HPDE6-E6E7 (cell line): Measurements from ENCODE around the gene RPA1.

Experiments used
- DNase-seq: peaks from one replicate; pipeline ENCODE4 v3.0.0; 2011; ENCODE audit warnings: missing footprints; ENCODE audit errors: extremely low spot score

Gene RPA1

GRCh38 chr17:1908699-1909309, 79.0 kb downstream of the RPA1 start:
- DNase-seq = peak; percentile 67

- DNase-seq = no peak
Observed at GRCh38 chr17:1909985-1910384, 80.2 kb downstream of the RPA1 start.

DNA sequence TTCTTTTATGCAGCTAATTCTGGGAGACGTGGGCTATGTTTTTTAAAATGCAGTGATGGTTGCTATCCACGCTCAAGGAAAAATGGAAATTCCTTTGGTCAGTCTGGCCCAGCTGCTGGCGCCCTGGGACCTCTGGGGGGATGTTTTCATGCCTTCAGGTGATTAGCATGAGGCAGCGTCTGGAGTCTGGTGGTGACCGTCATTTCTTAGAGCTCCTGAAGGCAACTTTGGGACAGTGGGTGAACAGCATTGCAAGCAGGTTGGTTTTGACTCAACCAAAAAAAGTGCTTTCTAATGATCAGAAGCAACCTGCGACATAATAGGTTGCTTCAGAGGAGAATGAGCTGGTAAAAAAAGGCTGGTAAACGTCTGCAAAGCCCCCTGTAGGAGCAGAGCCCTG, 82.3 kb downstream of the RPA1 start:
- no peak for DNase-seq

GRCh38 chr17:1913702-1914101, 83.9 kb downstream of the RPA1 start:
- no peak for DNase-seq

DNA sequence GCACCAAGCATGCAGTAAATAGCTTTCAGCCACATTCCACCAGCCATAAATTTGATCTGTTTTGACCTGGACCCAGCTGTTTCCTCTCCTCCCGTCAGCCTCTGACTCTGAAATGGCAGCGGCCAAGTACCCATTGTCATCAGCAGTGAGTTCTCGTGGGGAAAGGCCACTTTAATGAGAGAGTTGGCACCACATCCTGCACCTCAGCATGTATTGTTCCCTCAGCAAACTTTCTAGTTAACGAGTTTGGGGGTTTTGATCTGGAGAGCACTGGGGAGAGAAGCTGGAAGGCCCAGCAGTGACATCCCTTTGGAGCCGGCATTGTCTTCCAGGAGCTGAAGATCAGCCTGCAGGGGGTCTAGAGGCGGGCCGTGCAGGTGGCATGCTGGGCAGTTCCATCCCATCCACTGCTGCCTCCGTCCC, 84.9 kb downstream of the RPA1 start:
- DNase-seq = no peak

DNA sequence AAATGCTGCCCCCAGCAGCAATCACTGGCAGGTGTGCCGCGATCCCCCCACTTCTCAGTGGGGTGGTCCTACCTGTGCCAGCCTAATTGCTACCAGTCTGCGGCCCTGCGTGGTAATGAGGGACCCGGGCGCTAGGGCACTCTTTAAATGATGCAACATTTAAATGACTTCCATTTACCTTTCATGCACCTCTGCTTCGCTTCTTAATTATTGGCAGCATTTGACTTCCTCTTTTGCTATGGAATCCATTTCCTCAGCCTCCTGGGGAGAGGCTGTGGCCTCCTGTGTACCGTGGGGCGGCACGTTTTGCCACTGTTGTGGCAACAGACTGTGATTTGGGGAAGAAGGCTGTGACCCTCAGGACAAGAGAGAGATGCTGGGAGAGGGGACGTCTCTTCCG, 86.1 kb downstream of the RPA1 start:
- no peak for DNase-seq

- DNase-seq = no peak
Observed at GRCh38 chr17:1916316-1916715, 86.5 kb downstream of the RPA1 start.

- DNase-seq = no peak
Observed at GRCh38 chr17:1916963-1917715, 87.3 kb downstream of the RPA1 start.

GRCh38 chr17:1918346-1919162, 88.7 kb downstream of the RPA1 start:
- DNase-seq = no peak

DNA sequence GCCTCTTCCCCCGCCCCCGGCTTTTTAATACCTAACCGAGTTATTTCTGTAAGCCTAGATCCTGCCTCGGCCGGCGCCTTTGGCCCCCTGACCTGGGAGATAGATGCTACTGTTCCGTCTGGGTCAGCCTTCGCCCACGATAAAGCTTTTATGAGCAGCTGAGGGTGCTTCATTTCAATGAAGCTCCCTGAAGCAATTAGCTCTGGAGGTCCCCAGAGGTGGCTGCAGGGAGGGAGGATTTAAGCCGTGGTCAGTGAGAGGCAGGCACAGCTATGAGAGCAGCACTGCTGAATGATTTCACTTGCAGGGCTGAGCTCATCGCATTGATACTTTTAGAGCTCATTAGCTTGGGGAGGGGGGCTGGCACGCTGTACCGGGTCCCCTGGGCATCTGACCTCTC, 89.4 kb downstream of the RPA1 start:
- DNase-seq = no peak

DNA sequence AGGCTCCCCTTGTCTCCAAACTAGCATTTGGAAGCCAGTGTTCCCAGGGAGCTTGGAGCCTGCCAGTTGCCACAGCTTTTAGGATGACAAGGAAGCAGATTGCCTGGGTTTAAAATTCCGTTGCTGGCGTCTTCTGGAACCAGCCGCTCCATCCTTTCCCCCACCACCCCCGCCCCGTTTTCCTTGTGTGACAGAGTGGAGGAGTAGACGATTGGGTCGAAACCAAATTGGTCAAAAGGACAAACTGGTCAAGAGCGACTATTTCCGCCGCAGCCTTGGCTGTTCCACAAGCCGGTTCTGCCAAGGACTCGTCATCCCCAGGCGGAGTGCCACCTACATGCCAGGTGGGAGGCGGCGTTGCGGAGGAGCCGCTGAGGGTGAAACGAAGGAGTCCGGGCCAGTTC, 91.1 kb downstream of the RPA1 start:
- no peak for DNase-seq

- DNase-seq = no peak
Observed at GRCh38 chr17:1928976-1929375, 99.2 kb downstream of the RPA1 start.

- DNase-seq = no peak
Observed at GRCh38 chr17:1930337-1930645, 100.5 kb downstream of the RPA1 start.

DNA sequence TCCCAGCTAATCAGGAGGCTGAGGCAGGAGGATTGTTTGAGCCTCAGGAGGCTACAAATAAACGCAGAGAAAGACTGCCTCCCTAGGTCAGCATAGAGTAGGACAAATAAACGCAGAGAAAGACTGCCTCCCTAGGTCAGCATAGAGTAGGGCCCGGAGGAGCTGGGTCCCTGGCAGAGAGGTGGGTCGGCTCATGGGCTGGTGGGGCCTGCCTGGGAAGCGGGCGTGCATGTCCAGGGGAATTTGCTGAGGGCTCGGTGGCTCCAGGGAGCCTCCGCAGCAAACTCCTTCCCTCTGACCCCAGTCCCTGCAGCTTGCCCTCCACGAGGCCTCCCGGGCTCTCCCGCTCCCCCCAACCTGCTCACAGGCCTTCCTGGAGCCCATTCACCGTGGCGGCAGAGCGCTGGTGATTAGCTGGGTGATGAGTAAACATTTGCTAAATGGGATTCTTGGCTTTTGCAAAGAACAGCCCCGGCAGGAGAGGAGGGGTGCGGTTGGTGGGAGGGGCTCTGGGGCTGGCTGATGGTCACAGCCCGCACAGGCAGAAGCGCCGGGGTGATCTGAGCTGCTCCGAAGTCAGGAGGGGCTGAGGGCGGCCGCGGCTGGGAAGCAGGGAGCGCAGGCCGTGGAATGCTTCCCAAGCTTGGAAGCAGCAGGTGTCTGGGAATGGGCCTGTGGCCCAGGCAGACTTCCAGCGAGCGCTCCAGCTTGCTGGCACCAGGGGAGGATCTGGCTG, 102.2 kb downstream of the RPA1 start:
- no peak for DNase-seq

GRCh38 chr17:1933875-1934715, 104.3 kb downstream of the RPA1 start:
- no peak for DNase-seq

DNA sequence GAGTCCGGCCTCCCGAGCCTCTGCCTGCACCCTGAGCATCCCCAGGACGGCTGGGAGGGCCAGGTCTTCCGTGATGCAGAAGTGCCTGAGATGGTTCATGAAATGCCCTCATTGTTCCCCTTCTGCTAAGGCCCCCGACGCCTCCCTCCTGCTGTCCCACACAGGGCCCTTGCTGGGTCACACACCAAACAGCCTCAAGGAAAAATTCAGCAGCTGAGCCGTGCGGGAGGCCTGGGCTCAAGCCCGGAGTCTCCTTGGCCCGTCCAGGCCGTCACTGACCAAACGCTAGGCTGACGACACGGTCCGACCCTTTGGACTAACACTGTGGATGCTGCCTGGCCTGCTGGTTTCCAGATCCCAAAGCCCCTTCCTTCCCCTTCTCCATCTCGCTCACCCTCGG, 105.1 kb downstream of the RPA1 start:
- DNase-seq = no peak

GRCh38 chr17:1936766-1937165, 107.0 kb downstream of the RPA1 start:
- DNase-seq = no peak

- no peak for DNase-seq
Observed at GRCh38 chr17:1937461-1937860, 107.7 kb downstream of the RPA1 start.

DNA sequence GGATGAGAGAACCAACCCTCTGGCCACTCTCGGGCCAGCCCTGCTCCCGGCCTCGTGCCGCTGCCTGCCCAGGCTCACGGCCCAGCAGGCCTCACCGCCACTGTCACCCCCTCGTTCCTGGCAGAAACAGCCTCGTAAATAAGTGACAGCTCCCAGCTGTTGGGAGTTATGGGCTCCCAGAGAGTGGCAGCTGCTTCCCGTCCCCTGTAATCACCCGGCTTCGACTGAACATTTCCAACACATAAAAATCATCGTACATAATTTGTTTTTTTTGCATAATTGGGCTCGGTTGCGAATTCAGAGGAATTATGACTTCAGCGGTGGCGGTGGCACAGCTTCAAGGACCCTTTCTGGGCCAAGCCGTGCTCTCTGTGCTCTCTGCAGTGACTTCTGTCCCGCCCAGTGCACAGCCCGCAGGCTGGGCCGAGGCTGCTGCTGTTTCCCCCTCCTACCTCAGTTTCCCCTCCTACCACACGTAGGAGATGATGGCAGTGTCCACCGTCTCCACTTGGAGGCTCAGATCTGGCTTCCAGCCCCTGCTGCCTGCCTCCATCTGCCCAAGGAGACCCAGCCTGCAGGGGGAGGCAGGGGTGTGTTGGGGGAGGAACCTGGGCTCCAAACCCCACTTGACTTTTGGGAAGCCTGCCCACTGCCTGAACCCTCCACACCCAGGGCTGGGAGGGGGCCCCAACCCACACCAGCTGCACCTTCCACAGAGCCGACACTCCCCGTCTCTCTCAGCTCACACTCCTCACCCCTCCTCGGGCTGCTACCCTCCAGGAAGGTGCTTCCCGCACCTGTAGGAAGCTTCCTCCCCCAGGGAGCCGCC, 110.4 kb downstream of the RPA1 start:
- no peak for DNase-seq

DNA sequence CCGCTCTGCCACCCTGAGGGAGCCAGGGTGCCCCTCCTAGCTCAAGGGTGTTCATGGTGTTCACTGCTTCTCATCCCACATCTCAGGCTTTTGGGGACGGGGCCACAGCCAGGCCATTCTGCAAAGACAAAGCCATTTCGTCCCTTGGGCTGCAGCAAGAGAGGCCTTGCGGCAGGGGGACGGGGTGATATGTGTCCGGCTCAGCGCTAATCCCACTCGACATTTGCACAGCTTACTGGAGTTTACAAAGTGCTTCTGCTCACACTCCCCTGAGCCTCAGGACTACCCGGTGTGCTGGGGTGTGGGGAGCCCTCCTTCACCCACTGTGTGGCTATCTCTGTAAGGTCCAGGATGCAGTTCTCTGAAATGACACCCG, 111.0 kb downstream of the RPA1 start:
- no peak for DNase-seq
